Measurements from ENCODE around the gene CARD9.

DNA sequence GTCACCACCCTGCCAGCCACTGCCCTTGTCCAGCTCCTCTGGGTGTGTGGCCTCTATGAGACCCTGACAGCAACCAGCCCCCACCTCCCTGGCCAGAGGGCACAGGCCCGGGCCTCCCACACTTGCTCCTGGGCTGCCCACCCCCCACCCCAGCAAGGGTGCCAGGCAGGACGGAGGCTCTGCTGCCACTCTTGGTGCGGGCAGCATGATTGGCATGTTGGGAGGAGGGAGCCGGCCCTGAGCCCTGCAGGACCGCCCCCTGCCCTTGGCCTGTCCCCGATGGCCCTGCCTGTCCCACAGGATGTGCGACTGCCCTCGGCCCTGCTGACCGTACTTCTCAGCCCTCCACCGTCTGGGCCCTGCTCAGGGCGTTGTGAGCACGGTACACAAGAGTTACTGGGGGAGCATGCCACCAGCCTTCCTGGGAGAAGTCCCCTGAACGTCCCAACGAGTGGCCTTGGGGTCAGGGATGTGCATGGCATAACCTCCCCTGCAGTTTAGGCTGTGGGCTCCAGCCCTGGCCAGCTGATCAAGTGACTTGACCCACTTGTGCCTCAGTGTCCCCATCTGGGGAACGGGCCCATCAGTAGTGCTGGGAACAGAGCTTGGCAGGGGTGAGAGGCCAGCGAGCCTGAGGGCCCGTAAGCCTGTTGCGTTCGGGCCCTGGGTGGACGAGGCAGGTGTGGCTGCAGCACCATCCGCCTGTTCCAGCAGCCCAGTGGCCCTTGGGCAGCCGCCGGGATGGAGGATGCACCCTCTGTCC is 30.2 kb downstream of the CARD9 start:
- TF ChIP-seq POLR2A (IDR thresholded peaks at IDR 0.05) = no peak
- TF ChIP-seq, protein P1, sequence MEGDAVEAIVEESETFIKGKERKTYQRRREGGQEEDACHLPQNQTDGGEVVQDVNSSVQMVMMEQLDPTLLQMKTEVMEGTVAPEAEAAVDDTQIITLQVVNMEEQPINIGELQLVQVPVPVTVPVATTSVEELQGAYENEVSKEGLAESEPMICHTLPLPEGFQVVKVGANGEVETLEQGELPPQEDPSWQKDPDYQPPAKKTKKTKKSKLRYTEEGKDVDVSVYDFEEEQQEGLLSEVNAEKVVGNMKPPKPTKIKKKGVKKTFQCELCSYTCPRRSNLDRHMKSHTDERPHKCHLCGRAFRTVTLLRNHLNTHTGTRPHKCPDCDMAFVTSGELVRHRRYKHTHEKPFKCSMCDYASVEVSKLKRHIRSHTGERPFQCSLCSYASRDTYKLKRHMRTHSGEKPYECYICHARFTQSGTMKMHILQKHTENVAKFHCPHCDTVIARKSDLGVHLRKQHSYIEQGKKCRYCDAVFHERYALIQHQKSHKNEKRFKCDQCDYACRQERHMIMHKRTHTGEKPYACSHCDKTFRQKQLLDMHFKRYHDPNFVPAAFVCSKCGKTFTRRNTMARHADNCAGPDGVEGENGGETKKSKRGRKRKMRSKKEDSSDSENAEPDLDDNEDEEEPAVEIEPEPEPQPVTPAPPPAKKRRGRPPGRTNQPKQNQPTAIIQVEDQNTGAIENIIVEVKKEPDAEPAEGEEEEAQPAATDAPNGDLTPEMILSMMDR (IDR thresholded peaks at IDR 0.05) = no peak

Measured in thyroid gland (tissue), 4 donors.